Muscle layer of duodenum (tissue), 2 donors: ENCODE measurements around the gene TATDN3.

Experiments used
- H3K27ac ChIP-seq: one replicate; pipeline ENCODE4 v1.7.0; 2013; ENCODE audit warnings: mild to moderate bottlenecking, low read length
- H3K27me3 ChIP-seq: one replicate; pipeline ENCODE4 v1.7.0; 2013; ENCODE audit warnings: low read depth, mild to moderate bottlenecking, control low read depth, low read length
- H3K36me3 ChIP-seq, 2 donors: one replicate each; pipeline ENCODE4 v1.7.0; 2013; ENCODE audit warnings: low read length in 2 of 2, control low read depth in 1 of 2, mild to moderate bottlenecking in 1 of 2; ENCODE audit not compliant: insufficient read depth in 2 of 2, control insufficient read depth in 1 of 2
- H3K4me1 ChIP-seq, 2 donors: one replicate each; pipeline ENCODE4 v1.7.0; 2013; ENCODE audit warnings: low read length in 2 of 2, mild to moderate bottlenecking in 2 of 2, control low read depth in 1 of 2, moderate library complexity in 1 of 2; ENCODE audit not compliant: insufficient read depth in 2 of 2, control insufficient read depth in 1 of 2
- H3K4me3 ChIP-seq, 2 donors: one replicate each; pipeline ENCODE4 v1.7.0; 2013; ENCODE audit warnings: low read length in 2 of 2, low read depth in 1 of 2, mild to moderate bottlenecking in 1 of 2
- H3K9me3 ChIP-seq, 2 donors: one replicate each; pipeline ENCODE4 v1.7.0; 2013; ENCODE audit warnings: low read length in 2 of 2, control low read depth in 1 of 2, mild to moderate bottlenecking in 1 of 2; ENCODE audit not compliant: control insufficient read depth in 1 of 2
- donor health status: healthy.

The TATDN3 gene

GRCh38 chr1:212805767-212806166 lies 14.1 kb downstream of the TATDN3 start:
- H3K27ac ChIP-seq = no peak overlapping the region

GRCh38 chr1:212814537-212815334 lies 23.0 kb downstream of the TATDN3 start:
- Histone ChIP-seq H3K27ac (no peak overlapping the region), H3K36me3 (no peaks in the 10 kb centered on the region), H3K27me3 (no peaks in the 10 kb centered on the region), H3K4me3 (no peak overlapping the region), H3K9me3 (no peaks in the 10 kb centered on the region), H3K4me1 (no peaks in the 10 kb centered on the region)

More at GRCh38 chr1:212805767-212806166, 14.1 kb downstream of the TATDN3 start:
- Histone ChIP-seq H3K27me3 (no peaks in the 10 kb centered on the region), H3K4me3 (no peak overlapping the region), H3K36me3 (peaks cover 0 to 32% of the 10 kb centered on the region in 2 donors), H3K9me3 (no peaks in the 10 kb centered on the region), H3K4me1 (no peaks in the 10 kb centered on the region)

- Histone ChIP-seq H3K27me3 (no peaks in the 10 kb centered on the region), H3K4me1 (no peaks in the 10 kb centered on the region), H3K4me3 (no peak overlapping the region), H3K36me3 (no peaks in the 10 kb centered on the region), H3K9me3 (no peaks in the 10 kb centered on the region), H3K27ac (no peak overlapping the region)
Observed at GRCh38 chr1:212816567-212817278, 25.0 kb downstream of the TATDN3 start.

GRCh38 chr1:212819726-212820125 lies 28.0 kb downstream of the TATDN3 start:
- no peaks in the 10 kb centered on the region for H3K27me3 ChIP-seq
- no peaks in the 10 kb centered on the region for H3K36me3 ChIP-seq
- H3K4me3 ChIP-seq = no peak overlapping the region
- H3K4me1 ChIP-seq = no peaks in the 10 kb centered on the region
- H3K27ac ChIP-seq = no peak overlapping the region
- no peaks in the 10 kb centered on the region for H3K9me3 ChIP-seq

- Histone ChIP-seq H3K27ac (no peak overlapping the region), H3K36me3 (no peaks in the 10 kb centered on the region), H3K4me3 (no peak overlapping the region), H3K27me3 (no peaks in the 10 kb centered on the region), H3K9me3 (peaks cover 3 to 5% of the 10 kb centered on the region in 2 donors), H3K4me1 (no peaks in the 10 kb centered on the region)
Observed at GRCh38 chr1:212820969-212821368, 29.3 kb downstream of the TATDN3 start.

GRCh38 chr1:212822956-212823355 lies 31.3 kb downstream of the TATDN3 start:
- H3K9me3 ChIP-seq = peaks cover 6% of the 10 kb centered on the region in 2 donors
- H3K27ac ChIP-seq = no peak overlapping the region
- H3K27me3 ChIP-seq = no peaks in the 10 kb centered on the region
- H3K36me3 ChIP-seq = no peaks in the 10 kb centered on the region
- no peak overlapping the region for H3K4me3 ChIP-seq
- no peaks in the 10 kb centered on the region for H3K4me1 ChIP-seq

GRCh38 chr1:212824201-212824600 lies 32.5 kb downstream of the TATDN3 start:
- Histone ChIP-seq H3K4me3 (no peak overlapping the region), H3K36me3 (no peaks in the 10 kb centered on the region), H3K27ac (no peak overlapping the region), H3K4me1 (no peaks in the 10 kb centered on the region), H3K27me3 (no peaks in the 10 kb centered on the region), H3K9me3 (peaks cover 6% of the 10 kb centered on the region in 2 donors)

GRCh38 chr1:212825798-212826452 lies 34.2 kb downstream of the TATDN3 start:
- peaks cover 6% of the 10 kb centered on the region in 2 donors for H3K9me3 ChIP-seq
- no peaks in the 10 kb centered on the region for H3K36me3 ChIP-seq
- no peaks in the 10 kb centered on the region for H3K27me3 ChIP-seq
- H3K4me1 ChIP-seq = no peaks in the 10 kb centered on the region
- H3K27ac ChIP-seq = no peak overlapping the region
- H3K4me3 ChIP-seq = no peak overlapping the region

- Histone ChIP-seq H3K4me1 (no peaks in the 10 kb centered on the region), H3K27me3 (no peaks in the 10 kb centered on the region)
Observed at GRCh38 chr1:212827171-212827776, 35.6 kb downstream of the TATDN3 start.

GRCh38 chr1:212827831-212828278 lies 36.2 kb downstream of the TATDN3 start:
- no peaks in the 10 kb centered on the region for H3K36me3 ChIP-seq
- no peaks in the 10 kb centered on the region for H3K27me3 ChIP-seq
- no peak overlapping the region for H3K4me3 ChIP-seq
- no peaks in the 10 kb centered on the region for H3K4me1 ChIP-seq
- H3K9me3 ChIP-seq = peaks cover 6% of the 10 kb centered on the region in 2 donors
- no peak overlapping the region for H3K27ac ChIP-seq

More at GRCh38 chr1:212827171-212827776, 35.6 kb downstream of the TATDN3 start:
- Histone ChIP-seq H3K4me3 (no peak overlapping the region), H3K27ac (no peak overlapping the region), H3K36me3 (no peaks in the 10 kb centered on the region), H3K9me3 (peaks cover 6% of the 10 kb centered on the region in 2 donors)

- Histone ChIP-seq H3K27me3 (no peaks in the 10 kb centered on the region), H3K36me3 (no peaks in the 10 kb centered on the region), H3K9me3 (peaks cover 6% of the 10 kb centered on the region in 2 donors), H3K4me3 (no peak overlapping the region), H3K4me1 (no peaks in the 10 kb centered on the region), H3K27ac (no peak overlapping the region)
Observed at GRCh38 chr1:212828395-212828794, 36.7 kb downstream of the TATDN3 start.
